K562 (cell line): ENCODE data around the gene PDE8A. TPM values are rescaled to one million over a fixed set of nuclear protein-coding genes. Genes with fewer than 3 reads are reported as not detected.

Source experiments
- CBFA2T2 ChIP-seq: fragments of 450-650 bp; conservative IDR thresholded peaks from 2 replicates; pipeline ENCODE4 v1.6.1; 2017; ENCODE audit warnings: mild to moderate bottlenecking
- CBFA2T3 ChIP-seq: fragments of 450-650 bp; IDR thresholded peaks from 2 replicates; pipeline ENCODE4 v1.6.1; 2017
- CHCHD3 ChIP-seq: fragments of 250-450 bp; sonication (Bioruptor Pico); IDR thresholded peaks from 2 replicates; pipeline ENCODE4 v2.1.2; 2022; ENCODE audit warnings: mild to moderate bottlenecking
- CTBP1 ChIP-seq: fragments of 450-650 bp; IDR thresholded peaks from 2 replicates; pipeline ENCODE4 v1.6.1; 2016; ENCODE audit warnings: borderline replicate concordance
- FOXM1 ChIP-seq, 2 experiments: fragments of 450-650 bp in 1 of 2; sonication (generic) in 1 of 2; formaldehyde crosslinking in 1 of 2; IDR thresholded peaks; 2 replicates each; pipeline versions ENCODE4 v1.6.1 to v1.9.0; 2017 to 2022; ENCODE audit warnings: low read depth in 2 of 2, mild to moderate bottlenecking in 2 of 2, missing genetic modification reagents in 1 of 2, moderate library complexity in 1 of 2
- HDAC2 ChIP-seq: fragments of 450-650 bp; IDR thresholded peaks from 2 replicates; pipeline ENCODE4 v1.6.1; 2016; ENCODE audit warnings: mild to moderate bottlenecking
- ID3 ChIP-seq, 2 experiments: fragments of 250-450 bp in 1 of 2; fragments of 450-650 bp in 1 of 2; sonication (Bioruptor Pico) in 1 of 2; IDR thresholded peaks; 2 replicates each; pipeline versions ENCODE4 v1.6.1 to v1.8.0; 2016 to 2021; ENCODE audit warnings: mild to moderate bottlenecking in 2 of 2, moderate library complexity in 2 of 2, missing compliant biosample characterization in 1 of 2, missing genetic modification characterization in 1 of 2
- KLF6 ChIP-seq: fragments of 250-450 bp; sonication (Bioruptor Pico); IDR thresholded peaks from 2 replicates; pipeline ENCODE4 v1.4.0; 2020; ENCODE audit warnings: mild to moderate bottlenecking, moderate library complexity, borderline replicate concordance
- MAFG ChIP-seq: fragments of 450-650 bp; conservative IDR thresholded peaks from 2 replicates; pipeline ENCODE4 v1.6.1; 2016; ENCODE audit warnings: missing genetic modification characterization, missing compliant biosample characterization
- MAZ ChIP-seq, 2 experiments: fragments of 450-650 bp in 1 of 2; sonication (generic) in 1 of 2; formaldehyde crosslinking; IDR thresholded peaks in 1 of 2; conservative IDR thresholded peaks in 1 of 2; 2 replicates each; pipeline versions ENCODE4 v1.4.0 to v1.5.0; 2020; ENCODE audit warnings: mild to moderate bottlenecking in 1 of 2, missing genetic modification reagents in 1 of 2
- NCOA1 ChIP-seq: fragments of 450-650 bp; IDR thresholded peaks from 2 replicates; pipeline ENCODE4 v1.6.1; 2016; ENCODE audit warnings: low read depth
- NCOR1 ChIP-seq: fragments of 450-650 bp; IDR thresholded peaks from 2 replicates; pipeline ENCODE4 v1.6.1; 2016; ENCODE audit warnings: mild to moderate bottlenecking, moderate library complexity
- PPARD ChIP-seq: fragments of 250-450 bp; sonication (Bioruptor Pico); IDR thresholded peaks from 2 replicates; pipeline ENCODE4 v1.8.0; 2022; ENCODE audit warnings: inconsistent platforms, mild to moderate bottlenecking, moderate library complexity
- SIX5 ChIP-seq, 2 experiments: IDR thresholded peaks; 2 replicates each; pipeline ENCODE4 v1.6.1; 2011; ENCODE audit warnings: low read length in 2 of 2, borderline replicate concordance in 1 of 2, low read depth in 1 of 2, mild to moderate bottlenecking in 1 of 2, moderate library complexity in 1 of 2; ENCODE audit not compliant: insufficient read depth in 1 of 2
- SMARCA4 ChIP-seq: fragments of 450-650 bp; IDR thresholded peaks from 2 replicates; pipeline ENCODE4 v1.6.1; 2016
- SMARCC2 ChIP-seq: fragments of 450-650 bp; IDR thresholded peaks from 2 replicates; pipeline ENCODE4 v1.6.1; 2017; ENCODE audit warnings: antibody characterized with exemption, moderate library complexity, mild to moderate bottlenecking, low read depth
- ZBTB1 ChIP-seq: sonication (generic); formaldehyde crosslinking; IDR thresholded peaks from 2 replicates; pipeline ENCODE4 v1.8.1; 2023; ENCODE audit warnings: missing genetic modification reagents, low read depth, mild to moderate bottlenecking, borderline replicate concordance
- ZNF766 ChIP-seq: fragments of 200-800 bp; sonication (Bioruptor generic); conservative IDR thresholded peaks from 2 replicates; pipeline ENCODE4 v1.6.1; 2016; ENCODE audit warnings: missing genetic modification characterization, missing compliant biosample characterization
- polyA plus RNA-seq, 8 experiments: library from polyadenylated mRNA; depleted of rRNA in 4 of 8; stranded (reverse) in 5 of 8; unstranded in 3 of 8; fragments of >200 nt; fragmentation: Nextera tagmentation in 2 of 8; fragmentation: Illumina TruSeq in 1 of 8; extraction: Ambion mirVana in 2 of 8; extraction: Trizol in 1 of 8; gene quantifications; 2 replicates each; pipeline versions ENCODE4 v1.2.1 to v1.2.3, GENCODE V29; 2011 to 2014; ENCODE audit warnings: inconsistent platforms in 1 of 8, missing spikeins in 1 of 8
- total RNA-seq, 7 experiments: library from RNA; depleted of rRNA in 6 of 7; stranded (reverse); fragments of >200 nt in 6 of 7; fragmentation: Illumina TruSeq in 2 of 7; extraction: Trizol in 2 of 7; gene quantifications; 2 replicates each; pipeline versions ENCODE4 v1.2.1 to v1.2.3, GENCODE V29; 2011 to 2021; ENCODE audit warnings: low replicate concordance in 1 of 7
- TF ChIP-seq, protein P1 (sequence below): sonication (generic); formaldehyde crosslinking; IDR thresholded peaks from 2 replicates; pipeline ENCODE4 v1.8.0; 2022; ENCODE audit warnings: missing genetic modification reagents, mild to moderate bottlenecking, borderline replicate concordance
- TF ChIP-seq, protein P2 (sequence below): fragments of 450-650 bp; IDR thresholded peaks from 2 replicates; pipeline ENCODE4 v1.6.1; 2017; ENCODE audit warnings: antibody characterized with exemption, mild to moderate bottlenecking
- TF ChIP-seq, protein P3 (sequence below): fragments of 250-450 bp; sonication (Bioruptor Pico); IDR thresholded peaks from 2 replicates; pipeline ENCODE4 v1.8.0; 2021; ENCODE audit warnings: borderline replicate concordance, mild to moderate bottlenecking, moderate library complexity; ENCODE audit not compliant: poor library complexity, severe bottlenecking

Gene PDE8A
- total and polyA plus RNA-seq, 9 of the 15 experiments (the other 6 are each of a cell fraction or from before 2014, with no cell fraction given): 5.9 to 40.3 (median 19.8) TPM

DNA sequence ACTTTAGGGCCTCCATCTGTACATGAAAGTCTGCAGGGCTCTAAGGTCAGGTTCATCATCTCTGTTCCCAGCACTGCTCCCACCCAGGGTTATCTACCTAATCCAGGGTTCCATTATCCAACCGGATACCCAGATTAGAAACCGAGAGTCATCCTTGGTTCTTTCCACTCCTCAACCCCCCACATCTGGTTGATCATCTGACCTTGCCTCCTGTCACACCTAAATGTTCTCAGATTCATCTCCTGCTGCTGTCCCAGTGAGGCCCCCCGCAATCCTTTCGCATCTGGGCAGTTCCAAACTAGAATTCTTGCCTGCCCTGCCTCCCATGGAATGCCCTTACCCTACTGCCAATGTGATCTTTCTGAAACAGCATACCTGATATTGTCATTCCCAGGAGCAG lies 136.5 kb downstream of the PDE8A start (continued):
- TF ChIP-seq, protein P1, sequence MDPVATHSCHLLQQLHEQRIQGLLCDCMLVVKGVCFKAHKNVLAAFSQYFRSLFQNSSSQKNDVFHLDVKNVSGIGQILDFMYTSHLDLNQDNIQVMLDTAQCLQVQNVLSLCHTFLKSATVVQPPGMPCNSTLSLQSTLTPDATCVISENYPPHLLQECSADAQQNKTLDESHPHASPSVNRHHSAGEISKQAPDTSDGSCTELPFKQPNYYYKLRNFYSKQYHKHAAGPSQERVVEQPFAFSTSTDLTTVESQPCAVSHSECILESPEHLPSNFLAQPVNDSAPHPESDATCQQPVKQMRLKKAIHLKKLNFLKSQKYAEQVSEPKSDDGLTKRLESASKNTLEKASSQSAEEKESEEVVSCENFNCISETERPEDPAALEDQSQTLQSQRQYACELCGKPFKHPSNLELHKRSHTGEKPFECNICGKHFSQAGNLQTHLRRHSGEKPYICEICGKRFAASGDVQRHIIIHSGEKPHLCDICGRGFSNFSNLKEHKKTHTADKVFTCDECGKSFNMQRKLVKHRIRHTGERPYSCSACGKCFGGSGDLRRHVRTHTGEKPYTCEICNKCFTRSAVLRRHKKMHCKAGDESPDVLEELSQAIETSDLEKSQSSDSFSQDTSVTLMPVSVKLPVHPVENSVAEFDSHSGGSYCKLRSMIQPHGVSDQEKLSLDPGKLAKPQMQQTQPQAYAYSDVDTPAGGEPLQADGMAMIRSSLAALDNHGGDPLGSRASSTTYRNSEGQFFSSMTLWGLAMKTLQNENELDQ (CRISPR knock-in tag): no peak
- TF ChIP-seq SIX5 (IDR thresholded peaks at IDR 0.05; ENCODE audit: borderline replicate concordance in 1 of 2, insufficient read depth in 1 of 2, low read depth in 1 of 2, low read length in 2 of 2) (no peak), PPARD (CRISPR knock-in tag) (no peak), CBFA2T3 (peak; percentile 96), SMARCA4 (peak; percentile 90), FOXM1 (IDR thresholded peaks at IDR 0.05; ENCODE audit: low read depth) (peak; percentile 63; the same call in 1 of the 2 replicates), FOXM1 (CRISPR knock-in tag; IDR thresholded peaks at IDR 0.05; ENCODE audit: low read depth) (no peak), CTBP1 (peak; percentile 74; the same call in 1 of the 2 replicates), MAZ (CRISPR knock-in tag; conservative IDR thresholded peaks at IDR 0.05 in 1 of 2, IDR thresholded peaks at IDR 0.05 in 1 of 2) (no peak), CHCHD3 (CRISPR knock-in tag) (no peak), SMARCC2 (peak; percentile 64; the same call in 1 of the 2 replicates), ZBTB1 (no peak), HDAC2 (peak; percentile 85), KLF6 (no peak), NCOR1 (peak; percentile 91), ZNF766 (CRISPR knock-in tag) (0 out of 2 replicates have a peak, but pooled peaks have one; percentile 44), MAFG (peak; percentile 84), NCOA1 (peak; percentile 81; the same call in 1 of the 2 replicates), CBFA2T2 (peak; percentile 93), ID3 (CRISPR knock-in tag; IDR thresholded peaks at IDR 0.05) (no peak), ID3 (tag; IDR thresholded peaks at IDR 0.05) (no peak)
- TF ChIP-seq, protein P2, sequence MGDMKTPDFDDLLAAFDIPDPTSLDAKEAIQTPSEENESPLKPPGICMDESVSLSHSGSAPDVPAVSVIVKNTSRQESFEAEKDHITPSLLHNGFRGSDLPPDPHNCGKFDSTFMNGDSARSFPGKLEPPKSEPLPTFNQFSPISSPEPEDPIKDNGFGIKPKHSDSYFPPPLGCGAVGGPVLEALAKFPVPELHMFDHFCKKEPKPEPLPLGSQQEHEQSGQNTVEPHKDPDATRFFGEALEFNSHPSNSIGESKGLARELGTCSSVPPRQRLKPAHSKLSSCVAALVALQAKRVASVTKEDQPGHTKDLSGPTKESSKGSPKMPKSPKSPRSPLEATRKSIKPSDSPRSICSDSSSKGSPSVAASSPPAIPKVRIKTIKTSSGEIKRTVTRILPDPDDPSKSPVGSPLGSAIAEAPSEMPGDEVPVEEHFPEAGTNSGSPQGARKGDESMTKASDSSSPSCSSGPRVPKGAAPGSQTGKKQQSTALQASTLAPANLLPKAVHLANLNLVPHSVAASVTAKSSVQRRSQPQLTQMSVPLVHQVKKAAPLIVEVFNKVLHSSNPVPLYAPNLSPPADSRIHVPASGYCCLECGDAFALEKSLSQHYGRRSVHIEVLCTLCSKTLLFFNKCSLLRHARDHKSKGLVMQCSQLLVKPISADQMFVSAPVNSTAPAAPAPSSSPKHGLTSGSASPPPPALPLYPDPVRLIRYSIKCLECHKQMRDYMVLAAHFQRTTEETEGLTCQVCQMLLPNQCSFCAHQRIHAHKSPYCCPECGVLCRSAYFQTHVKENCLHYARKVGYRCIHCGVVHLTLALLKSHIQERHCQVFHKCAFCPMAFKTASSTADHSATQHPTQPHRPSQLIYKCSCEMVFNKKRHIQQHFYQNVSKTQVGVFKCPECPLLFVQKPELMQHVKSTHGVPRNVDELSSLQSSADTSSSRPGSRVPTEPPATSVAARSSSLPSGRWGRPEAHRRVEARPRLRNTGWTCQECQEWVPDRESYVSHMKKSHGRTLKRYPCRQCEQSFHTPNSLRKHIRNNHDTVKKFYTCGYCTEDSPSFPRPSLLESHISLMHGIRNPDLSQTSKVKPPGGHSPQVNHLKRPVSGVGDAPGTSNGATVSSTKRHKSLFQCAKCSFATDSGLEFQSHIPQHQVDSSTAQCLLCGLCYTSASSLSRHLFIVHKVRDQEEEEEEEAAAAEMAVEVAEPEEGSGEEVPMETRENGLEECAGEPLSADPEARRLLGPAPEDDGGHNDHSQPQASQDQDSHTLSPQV: peak; percentile 71; the same call in 1 of the 2 replicates
- TF ChIP-seq, protein P3, sequence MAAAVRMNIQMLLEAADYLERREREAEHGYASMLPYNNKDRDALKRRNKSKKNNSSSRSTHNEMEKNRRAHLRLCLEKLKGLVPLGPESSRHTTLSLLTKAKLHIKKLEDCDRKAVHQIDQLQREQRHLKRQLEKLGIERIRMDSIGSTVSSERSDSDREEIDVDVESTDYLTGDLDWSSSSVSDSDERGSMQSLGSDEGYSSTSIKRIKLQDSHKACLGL (CRISPR knock-in tag): no peak
